Activated B cell treated with CpG ODN at 0.5 μM for 24 hours (primary cell): Measurements from ENCODE around the gene PLPPR1. TPM values are rescaled to one million over a fixed set of nuclear protein-coding genes. Genes with fewer than 3 reads are reported as not detected.

Source experiments
- ATAC-seq: fragments of 200-7000 bp; cut with Tn5 transposase; one replicate; pipeline ENCODE4 v1.10.0; 2021; ENCODE audit warnings: low read depth, mild to moderate bottlenecking, moderate library complexity
- CTCF ChIA-PET: fragments of 350-600 bp; sonication (Branson Sonifier 250); formaldehyde crosslinking; loops from one replicate; lab custom pipeline; 2021; ENCODE audit warnings: antibody characterized with exemption; lab: Charles Lee
- POLR2A ChIA-PET: fragments of 350-600 bp; sonication (Branson Sonifier 250); formaldehyde crosslinking; loops from one replicate; lab custom pipeline; 2021; ENCODE audit warnings: antibody characterized with exemption; lab: Charles Lee
- DNase-seq: peaks from one replicate; pipeline ENCODE4 v3.0.0; 2022
- H3K27ac Mint-ChIP-seq: one replicate; pipeline ENCODE4 v1.8.0; 2020; ENCODE audit warnings: mixed read lengths
- H3K27me3 Mint-ChIP-seq: one replicate; pipeline ENCODE4 v1.8.0; 2021; ENCODE audit warnings: mixed read lengths
- H3K36me3 Mint-ChIP-seq: one replicate; pipeline ENCODE4 v1.8.0; 2021; ENCODE audit warnings: low read depth, mixed read lengths
- H3K4me1 Mint-ChIP-seq: one replicate; pipeline ENCODE4 v1.8.0; 2021; ENCODE audit warnings: mixed read lengths
- H3K4me3 Mint-ChIP-seq: one replicate; pipeline ENCODE4 v1.8.0; 2020; ENCODE audit warnings: mild to moderate bottlenecking, mixed read lengths
- H3K9me3 Mint-ChIP-seq: one replicate; pipeline ENCODE4 v1.8.0; 2020; ENCODE audit warnings: mixed read lengths
- intact Hi-C: fragments of 100-400 bp; cut with micrococcal nuclease; formaldehyde crosslinking; loops from one replicate; pipeline ENCODE4 v1.15.1; 2024
- total RNA-seq: library from RNA; stranded (reverse); gene quantifications from 2 replicates; pipeline ENCODE4 v1.2.3, GENCODE V29; 2022
- TF ChIP-seq, protein P1 (sequence below): fragments of 200-600 bp; IDR thresholded peaks from one replicate; pipeline ENCODE4 v1.8.0; 2022; ENCODE audit warnings: antibody characterized with exemption, mild to moderate bottlenecking

PLPPR1 gene
- total RNA-seq, 1 donor from 2014 or later, result not detected

DNA sequence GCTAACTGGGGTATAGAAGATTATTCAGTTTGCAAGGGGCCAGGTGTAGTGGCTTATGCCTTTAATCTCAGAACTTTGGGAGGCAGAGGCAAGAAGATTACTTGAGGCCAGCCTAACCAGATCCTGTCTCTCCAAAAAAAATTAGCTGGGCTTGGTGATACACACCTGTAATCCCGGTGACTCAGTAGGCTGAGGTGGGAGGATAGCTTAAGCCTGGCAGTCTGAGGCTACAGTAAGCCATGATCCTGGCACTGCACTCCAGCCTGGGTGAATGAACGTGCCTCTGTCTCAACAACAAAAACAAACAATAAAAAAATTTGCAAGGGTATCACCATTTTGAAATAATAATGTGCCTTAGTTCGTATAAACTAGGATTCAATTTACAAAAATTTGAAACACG is 305.0 kb downstream of the PLPPR1 start:
- CTCF ChIA-PET, result no interaction called here
- POLR2A ChIA-PET, result no interaction called here
- H3K27me3 Mint-ChIP-seq, result peaks cover 9% of the 10 kb centered on the region
- intact Hi-C loops, result no loop called here
- no peak for DNase-seq
- no peaks in the 10 kb centered on the region for H3K36me3 Mint-ChIP-seq
- H3K27ac Mint-ChIP-seq, result no peak overlapping the region
- no peak overlapping the region for H3K4me3 Mint-ChIP-seq
- ATAC-seq, result no peak
- TF ChIP-seq, protein P1, sequence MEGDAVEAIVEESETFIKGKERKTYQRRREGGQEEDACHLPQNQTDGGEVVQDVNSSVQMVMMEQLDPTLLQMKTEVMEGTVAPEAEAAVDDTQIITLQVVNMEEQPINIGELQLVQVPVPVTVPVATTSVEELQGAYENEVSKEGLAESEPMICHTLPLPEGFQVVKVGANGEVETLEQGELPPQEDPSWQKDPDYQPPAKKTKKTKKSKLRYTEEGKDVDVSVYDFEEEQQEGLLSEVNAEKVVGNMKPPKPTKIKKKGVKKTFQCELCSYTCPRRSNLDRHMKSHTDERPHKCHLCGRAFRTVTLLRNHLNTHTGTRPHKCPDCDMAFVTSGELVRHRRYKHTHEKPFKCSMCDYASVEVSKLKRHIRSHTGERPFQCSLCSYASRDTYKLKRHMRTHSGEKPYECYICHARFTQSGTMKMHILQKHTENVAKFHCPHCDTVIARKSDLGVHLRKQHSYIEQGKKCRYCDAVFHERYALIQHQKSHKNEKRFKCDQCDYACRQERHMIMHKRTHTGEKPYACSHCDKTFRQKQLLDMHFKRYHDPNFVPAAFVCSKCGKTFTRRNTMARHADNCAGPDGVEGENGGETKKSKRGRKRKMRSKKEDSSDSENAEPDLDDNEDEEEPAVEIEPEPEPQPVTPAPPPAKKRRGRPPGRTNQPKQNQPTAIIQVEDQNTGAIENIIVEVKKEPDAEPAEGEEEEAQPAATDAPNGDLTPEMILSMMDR, result no peak
- H3K9me3 Mint-ChIP-seq, result no peaks in the 10 kb centered on the region
- H3K4me1 Mint-ChIP-seq, result no peaks in the 10 kb centered on the region

DNA sequence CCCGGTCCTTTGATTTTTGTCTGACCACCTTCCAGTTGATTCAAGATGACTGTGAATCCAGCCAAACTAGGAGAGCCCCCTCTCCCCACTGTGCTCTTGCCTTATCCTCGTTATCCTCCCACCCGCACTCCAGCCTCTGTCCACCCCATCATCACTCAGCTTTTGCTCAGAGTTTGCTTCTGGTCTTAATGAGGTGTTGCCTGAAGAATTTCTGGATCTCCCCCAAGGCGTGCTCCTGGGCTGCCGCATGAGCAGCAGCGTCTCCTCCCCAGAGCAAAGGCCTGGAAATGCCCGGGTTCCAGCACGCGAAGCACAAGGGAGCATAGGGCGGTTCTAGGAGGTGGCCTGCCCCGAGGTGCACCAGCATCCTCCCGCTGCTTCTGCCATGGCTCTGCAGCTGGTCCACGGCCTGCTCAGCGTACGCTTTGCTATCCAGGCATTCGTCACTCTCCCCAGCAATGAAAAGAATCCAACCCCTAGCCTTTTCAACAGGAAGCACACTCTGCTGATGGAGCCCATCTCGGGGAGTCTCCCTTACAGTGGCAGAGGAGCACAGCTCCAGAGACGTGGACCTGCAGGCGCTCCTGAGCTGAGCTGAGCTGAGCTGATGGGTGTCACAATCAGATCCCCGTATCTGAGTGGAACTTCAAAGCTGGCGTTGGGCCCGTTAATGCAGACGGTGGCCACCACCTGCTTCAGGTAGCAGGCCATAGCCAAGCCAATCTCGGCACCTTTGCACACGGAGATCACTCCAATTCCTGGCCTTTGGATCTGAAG is 305.6 kb downstream of the PLPPR1 start:
- Mint-ChIP-seq H3K36me3 (no peaks in the 10 kb centered on the region), H3K4me3 (no peak overlapping the region), H3K9me3 (no peaks in the 10 kb centered on the region), H3K4me1 (no peaks in the 10 kb centered on the region), H3K27me3 (peaks cover 9% of the 10 kb centered on the region), H3K27ac (no peak overlapping the region)
- ATAC-seq (no peak), DNase-seq (no peak)
- TF ChIP-seq, protein P1, result no peak
- ChIA-PET CTCF (no interaction called here), POLR2A (interaction anchor here (0.6 kb wide), 1 partner anchor 1256 kb away, joined by 3 read pairs; no protein-coding TSS in a partner anchor)
- intact Hi-C loops, result no loop called here

DNA sequence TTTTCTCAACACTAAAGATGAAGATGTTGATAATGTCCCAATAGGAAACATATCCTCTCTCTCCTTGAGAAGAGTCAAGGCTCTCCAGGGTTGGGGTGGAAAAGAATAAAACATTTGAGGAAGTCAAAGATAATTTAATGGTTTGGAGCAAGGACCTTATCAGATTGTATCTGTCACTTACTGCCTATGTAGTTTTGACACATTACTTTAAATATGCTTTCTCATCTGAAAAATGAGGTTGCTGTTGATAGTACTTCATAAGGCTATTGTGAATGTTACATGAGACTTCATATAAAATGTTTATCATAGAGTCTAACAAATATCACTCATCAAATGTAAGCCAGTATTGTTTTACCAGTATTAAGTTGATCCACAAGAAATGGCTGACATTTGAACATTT is 307.6 kb downstream of the PLPPR1 start:
- POLR2A ChIA-PET, result no interaction called here
- Mint-ChIP-seq H3K36me3 (no peaks in the 10 kb centered on the region), H3K27ac (no peak overlapping the region), H3K4me3 (no peak overlapping the region), H3K27me3 (peaks cover 4% of the 10 kb centered on the region), H3K4me1 (no peaks in the 10 kb centered on the region), H3K9me3 (no peaks in the 10 kb centered on the region)
- no peak for DNase-seq
- TF ChIP-seq, protein P1, result no peak
- intact Hi-C loops, result no loop called here
- CTCF ChIA-PET, result interaction anchor here (1.3 kb wide), 1 partner anchor 25 kb away, joined by 3 read pairs; no protein-coding TSS in a partner anchor
- no peak for ATAC-seq

DNA sequence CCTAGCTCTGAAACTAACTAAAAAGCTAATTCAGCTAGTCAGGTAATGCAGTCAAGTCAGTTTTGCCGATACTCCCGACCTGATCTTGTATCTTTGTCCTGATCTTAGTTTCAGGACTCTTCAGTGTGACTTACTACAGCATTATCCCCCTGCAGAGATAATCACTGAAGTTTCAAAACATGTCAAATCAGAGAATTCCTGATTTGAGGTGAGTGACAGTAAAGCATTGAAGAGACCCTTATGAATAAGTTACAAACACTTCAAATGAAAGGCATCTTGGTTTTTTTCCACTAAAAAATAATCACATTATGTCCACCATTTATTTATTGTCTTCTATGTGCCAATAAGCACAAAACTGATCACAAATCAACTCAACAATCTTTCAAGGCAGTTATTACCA is 308.7 kb downstream of the PLPPR1 start:
- ChIA-PET POLR2A (no interaction called here), CTCF (interaction anchor here (1.3 kb wide), 1 partner anchor 26 kb away, joined by 3 read pairs; no protein-coding TSS in a partner anchor)
- TF ChIP-seq, protein P1, result no peak
- intact Hi-C loops, result no loop called here
- Mint-ChIP-seq H3K9me3 (no peaks in the 10 kb centered on the region), H3K4me3 (no peak overlapping the region), H3K27ac (no peak overlapping the region), H3K36me3 (no peaks in the 10 kb centered on the region), H3K4me1 (no peaks in the 10 kb centered on the region), H3K27me3 (peaks cover 4% of the 10 kb centered on the region)
- DNase-seq (no peak), ATAC-seq (no peak)

DNA sequence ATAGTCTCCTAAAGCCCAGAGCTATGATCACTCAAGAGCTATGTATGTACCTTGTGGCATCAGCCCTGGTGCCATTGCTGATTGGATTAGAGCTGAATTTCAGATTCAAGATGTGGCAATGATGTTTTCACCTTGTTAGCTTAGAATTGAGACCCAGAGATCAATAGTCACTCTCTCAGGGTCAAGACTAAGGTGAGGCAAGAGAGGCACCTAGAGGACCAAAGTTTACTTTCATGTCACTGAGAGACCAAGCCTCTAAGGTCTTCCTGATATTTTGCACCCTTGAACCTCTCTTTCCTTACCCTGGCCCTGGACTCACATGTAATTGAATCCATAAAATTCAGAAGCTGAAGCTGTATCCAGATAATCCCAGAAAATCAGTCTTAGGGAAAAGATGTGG is 313.4 kb downstream of the PLPPR1 start:
- H3K27me3 Mint-ChIP-seq, result peaks cover 13% of the 10 kb centered on the region
- DNase-seq (no peak), ATAC-seq (no peak)
- intact Hi-C loops, result no loop called here
- no peaks in the 10 kb centered on the region for H3K4me1 Mint-ChIP-seq
- CTCF ChIA-PET, result no interaction called here
- TF ChIP-seq, protein P1, result no peak
- POLR2A ChIA-PET, result no interaction called here
- no peak overlapping the region for H3K4me3 Mint-ChIP-seq
- H3K9me3 Mint-ChIP-seq, result no peaks in the 10 kb centered on the region
- no peak overlapping the region for H3K27ac Mint-ChIP-seq
- H3K36me3 Mint-ChIP-seq, result no peaks in the 10 kb centered on the region
